Erythroblast (primary cell): ENCODE results near the gene RNF115.

ENCODE experiments used
- GATA1 ChIP-seq: IDR thresholded peaks from 2 replicates; pipeline ENCODE4 v1.6.1; 2011; ENCODE audit warnings: low read depth, mild to moderate bottlenecking, control low read depth, low read length, moderate library complexity
- POLR2A ChIP-seq: IDR thresholded peaks from 2 replicates; pipeline ENCODE4 v1.6.1; 2011; ENCODE audit warnings: mild to moderate bottlenecking, low read length

- TF ChIP-seq POLR2A (no peak), GATA1 (no peak)
Measured at GRCh38 chr1:145805057-145805456, 18.8 kb downstream of the RNF115 start.
